ENCODE data around the gene KRT84. TPM values are rescaled to one million over a fixed set of nuclear protein-coding genes. Genes with fewer than 3 reads are reported as not detected.

The KRT84 gene
- total and polyA plus RNA-seq, 5 donors from 2014 or later, result not detected

- Histone ChIP-seq H3K4me3 (ENCODE audit: low read depth, low read length) (no peak overlapping the region), H3K27ac (ENCODE audit: insufficient read depth, low read length, poor library complexity, severe bottlenecking) (no peak overlapping the region), H3K4me1 (ENCODE audit: control insufficient read depth, insufficient read depth, low read length, poor library complexity, severe bottlenecking) (no peaks in the 10 kb centered on the region), H3K36me3 (ENCODE audit: control insufficient read depth, insufficient read depth, low read length) (no peaks in the 10 kb centered on the region), H3K27me3 (ENCODE audit: control insufficient read depth, insufficient read depth, low read length) (no peaks in the 10 kb centered on the region), H3K9me3 (ENCODE audit: control insufficient read depth in 2 of 2, low read length in 2 of 2) (peaks cover 0 to 6% of the 10 kb centered on the region in 2 experiments)
- Mint-ChIP-seq H3K36me3 (no peaks in the 10 kb centered on the region), H3K9me3 (peaks cover 0 to 2% (median 0%) of the 10 kb centered on the region in 7 donors), H3K4me1 (no peaks in the 10 kb centered on the region), H3K4me3 (no peak overlapping the region), H3K27ac (no peak overlapping the region), H3K27me3 (peaks cover 14% of the 10 kb centered on the region)
- no peak for ATAC-seq (ENCODE audit: low read depth in 2 of 2)
- DNase-seq, result no peak
Observed at GRCh38 chr12:52369211-52369610, 16.2 kb downstream of the KRT84 start.

GRCh38 chr12:52368508-52368907 lies 16.9 kb downstream of the KRT84 start:
- Mint-ChIP-seq H3K9me3 (peaks cover 0 to 2% (median 0%) of the 10 kb centered on the region in 7 donors), H3K27ac (no peak overlapping the region), H3K4me3 (no peak overlapping the region), H3K27me3 (peaks cover 14% of the 10 kb centered on the region), H3K36me3 (no peaks in the 10 kb centered on the region), H3K4me1 (no peaks in the 10 kb centered on the region)
- no peak for ATAC-seq (ENCODE audit: low read depth in 2 of 2)
- H3K27ac ChIP-seq (ENCODE audit: insufficient read depth, low read length, poor library complexity, severe bottlenecking), result no peak overlapping the region
- no peaks in the 10 kb centered on the region for H3K9me3 ChIP-seq (ENCODE audit: control insufficient read depth in 2 of 2, low read length in 2 of 2)
- no peaks in the 10 kb centered on the region for H3K27me3 ChIP-seq (ENCODE audit: control insufficient read depth, insufficient read depth, low read length)
- H3K36me3 ChIP-seq (ENCODE audit: control insufficient read depth, insufficient read depth, low read length), result no peaks in the 10 kb centered on the region
- no peak overlapping the region for H3K4me3 ChIP-seq (ENCODE audit: low read depth, low read length)
- no peaks in the 10 kb centered on the region for H3K4me1 ChIP-seq (ENCODE audit: control insufficient read depth, insufficient read depth, low read length, poor library complexity, severe bottlenecking)
- DNase-seq, result no peak

DNA sequence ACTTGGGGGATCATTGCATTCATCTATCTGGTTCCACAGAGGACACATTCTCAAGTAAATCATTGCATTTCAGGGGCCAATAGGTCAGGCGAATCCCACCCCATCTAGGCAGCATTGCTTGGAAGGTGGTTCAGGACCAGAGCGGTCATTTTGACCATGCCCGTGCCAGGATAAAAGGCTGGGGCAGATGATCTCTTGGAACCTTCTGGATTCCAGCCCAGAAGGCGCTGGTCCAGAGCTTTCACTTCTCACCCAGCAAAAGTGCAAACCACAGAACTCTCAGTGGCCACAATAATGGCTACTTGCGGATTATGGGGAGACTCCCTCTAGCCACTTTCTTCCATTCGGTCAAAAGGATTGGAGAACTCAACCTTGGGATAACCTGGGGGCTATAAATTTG lies 17.6 kb downstream of the KRT84 start:
- H3K27me3 Mint-ChIP-seq, result peaks cover 14% of the 10 kb centered on the region
- H3K27ac Mint-ChIP-seq, result no peak overlapping the region

DNA sequence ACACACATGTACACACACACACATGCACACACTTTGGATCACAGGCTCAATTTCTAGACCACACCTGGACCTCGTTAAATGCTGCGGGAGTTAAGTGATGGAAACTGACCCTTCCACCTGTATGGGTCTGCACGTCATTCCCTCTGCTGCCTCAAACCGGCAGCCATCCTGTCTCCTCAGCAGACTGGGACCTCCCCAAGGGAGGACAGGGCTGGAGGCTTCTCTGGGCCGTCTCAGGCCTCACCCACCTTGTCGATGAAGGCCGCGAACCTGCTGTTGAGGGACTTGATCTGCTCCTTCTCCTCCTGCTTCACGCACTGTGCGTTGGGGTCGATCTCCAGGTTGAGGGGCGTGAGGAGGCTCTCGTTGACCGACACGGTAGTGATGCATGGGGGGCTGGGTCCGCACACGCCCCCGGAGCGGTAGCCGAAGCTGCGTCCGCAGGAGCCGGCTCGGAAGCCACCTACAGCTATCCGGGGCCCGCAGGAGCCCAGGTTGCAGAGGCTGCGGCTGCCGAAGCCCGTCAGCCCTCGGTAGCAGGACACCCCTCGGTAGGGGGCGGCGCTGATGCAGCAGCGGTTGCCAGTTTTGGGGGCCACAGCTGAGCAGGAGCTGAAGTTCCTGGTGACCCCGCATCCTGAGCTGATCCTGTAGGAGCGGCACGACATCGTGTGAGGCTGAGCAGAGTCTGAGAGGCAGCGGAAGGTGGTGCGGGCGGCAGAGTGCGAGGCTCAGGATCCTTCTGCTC lies 18.5 kb downstream of the KRT84 start, which contains the start of gene KRT85:
KRT85 (minus strand) TSS at position 744 of the 748 bp plus-strand sequence; CDS start at position 668, 76 bp downstream.
- H3K9me3 ChIP-seq (ENCODE audit: control insufficient read depth in 2 of 2, low read length in 2 of 2), result no peaks in the 10 kb centered on the region
- no peak within 1 kb of the TSS for H3K4me3 Mint-ChIP-seq
- H3K9me3 Mint-ChIP-seq, result peaks cover 0 to 2% (median 0%) of the 10 kb centered on the region in 7 donors
- no peaks in the 10 kb centered on the region for H3K36me3 ChIP-seq (ENCODE audit: control insufficient read depth, insufficient read depth, low read length)
- H3K27me3 Mint-ChIP-seq, result peaks cover 12% of the 10 kb centered on the region
- no peak within 1 kb of the TSS for H3K27ac ChIP-seq (ENCODE audit: insufficient read depth, low read length, poor library complexity, severe bottlenecking)
- DNase-seq (no peak), ATAC-seq (ENCODE audit: low read depth in 2 of 2) (no peak)
- H3K4me3 ChIP-seq (ENCODE audit: low read depth, low read length), result no peak within 1 kb of the TSS
- H3K36me3 Mint-ChIP-seq, result no peaks in the 10 kb centered on the region
- no peak within 1 kb of the TSS for H3K27ac Mint-ChIP-seq
- no peaks in the 10 kb centered on the region for H3K27me3 ChIP-seq (ENCODE audit: control insufficient read depth, insufficient read depth, low read length)
- H3K4me1 ChIP-seq (ENCODE audit: control insufficient read depth, insufficient read depth, low read length, poor library complexity, severe bottlenecking), result no peaks in the 10 kb centered on the region
- no peaks in the 10 kb centered on the region for H3K4me1 Mint-ChIP-seq

More for the DNA sequence above, 17.6 kb downstream of the KRT84 start:
- H3K9me3 ChIP-seq (ENCODE audit: control insufficient read depth in 2 of 2, low read length in 2 of 2), result no peaks in the 10 kb centered on the region
- no peaks in the 10 kb centered on the region for H3K27me3 ChIP-seq (ENCODE audit: control insufficient read depth, insufficient read depth, low read length)
- no peak for ATAC-seq (ENCODE audit: low read depth in 2 of 2)
- H3K27ac ChIP-seq (ENCODE audit: insufficient read depth, low read length, poor library complexity, severe bottlenecking), result no peak overlapping the region
- no peaks in the 10 kb centered on the region for H3K36me3 ChIP-seq (ENCODE audit: control insufficient read depth, insufficient read depth, low read length)
- Mint-ChIP-seq H3K4me3 (no peak overlapping the region), H3K36me3 (no peaks in the 10 kb centered on the region), H3K9me3 (peaks cover 0 to 2% (median 0%) of the 10 kb centered on the region in 7 donors), H3K4me1 (no peaks in the 10 kb centered on the region)
- no peak for DNase-seq
- H3K4me1 ChIP-seq (ENCODE audit: control insufficient read depth, insufficient read depth, low read length, poor library complexity, severe bottlenecking), result no peaks in the 10 kb centered on the region
- no peak overlapping the region for H3K4me3 ChIP-seq (ENCODE audit: low read depth, low read length)

DNA sequence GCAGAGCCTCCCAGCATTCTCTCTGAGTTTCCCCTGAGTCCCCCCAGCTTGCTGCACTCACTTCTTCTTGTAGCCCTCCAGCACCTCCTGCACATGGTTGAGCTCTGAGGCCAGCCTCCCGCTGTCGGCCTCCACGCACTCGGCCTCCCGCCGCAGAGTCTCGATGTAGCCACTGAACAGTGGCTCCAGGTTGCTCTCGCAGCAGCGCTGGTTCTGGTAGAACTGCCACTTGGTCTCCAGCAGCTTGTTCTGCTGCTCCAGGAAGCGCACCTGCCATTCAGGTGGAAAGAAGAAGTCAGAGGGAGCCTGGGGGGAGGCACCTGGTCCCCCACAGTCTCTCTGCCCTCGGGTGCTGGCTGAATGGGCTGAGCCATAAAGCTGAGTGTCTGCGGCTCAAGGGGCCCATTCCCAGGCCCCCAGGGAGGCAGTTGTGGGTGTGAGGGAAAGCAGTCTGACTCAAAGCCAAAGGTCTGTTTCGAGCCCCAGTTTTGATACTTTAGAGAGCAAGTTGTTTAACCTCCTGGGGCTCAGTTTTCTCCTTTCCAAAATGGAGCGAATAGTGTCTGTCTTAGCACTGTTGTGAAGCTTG lies 20.5 kb downstream of the KRT84 start:
- no peak overlapping the region for H3K27ac ChIP-seq (ENCODE audit: insufficient read depth, low read length, poor library complexity, severe bottlenecking)
- no peak for DNase-seq

DNA sequence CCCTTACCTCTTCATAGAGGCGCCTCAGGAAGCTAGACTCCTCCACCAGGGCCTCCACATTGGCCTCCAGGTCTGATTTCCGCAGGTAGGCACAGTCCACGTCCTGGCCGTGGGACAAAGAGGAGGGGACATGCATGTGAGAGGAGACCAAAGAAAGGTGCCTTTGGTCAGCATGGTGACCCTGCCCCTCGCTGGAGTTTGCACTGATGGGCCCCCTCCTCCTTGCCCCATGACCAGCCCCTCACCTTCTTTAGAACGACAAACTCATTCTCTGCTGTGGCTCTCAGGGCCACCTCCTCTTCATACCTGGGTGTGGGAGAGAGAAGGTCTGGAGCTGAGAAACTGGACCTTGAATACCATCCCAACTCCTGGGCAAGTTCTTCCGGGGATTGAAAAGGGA lies 21.4 kb downstream of the KRT84 start:
- H3K27ac ChIP-seq (ENCODE audit: insufficient read depth, low read length, poor library complexity, severe bottlenecking), result no peak overlapping the region
- no peaks in the 10 kb centered on the region for H3K27me3 ChIP-seq (ENCODE audit: control insufficient read depth, insufficient read depth, low read length)
- Mint-ChIP-seq H3K27me3 (peaks cover 10% of the 10 kb centered on the region), H3K27ac (no peak overlapping the region), H3K4me3 (no peak overlapping the region), H3K36me3 (no peaks in the 10 kb centered on the region), H3K9me3 (peaks cover 0 to 2% (median 0%) of the 10 kb centered on the region in 7 donors), H3K4me1 (peaks cover 0 to 6% (median 4%) of the 10 kb centered on the region in 4 donors)
- ATAC-seq (ENCODE audit: low read depth in 2 of 2) (no peak), DNase-seq (no peak)
- no peak overlapping the region for H3K4me3 ChIP-seq (ENCODE audit: low read depth, low read length)
- peaks cover 8% of the 10 kb centered on the region for H3K4me1 ChIP-seq (ENCODE audit: control insufficient read depth, insufficient read depth, low read length, poor library complexity, severe bottlenecking)
- H3K9me3 ChIP-seq (ENCODE audit: control insufficient read depth in 2 of 2, low read length in 2 of 2), result no peaks in the 10 kb centered on the region
- no peaks in the 10 kb centered on the region for H3K36me3 ChIP-seq (ENCODE audit: control insufficient read depth, insufficient read depth, low read length)

More for the DNA sequence above, 20.5 kb downstream of the KRT84 start:
- no peak overlapping the region for H3K27ac Mint-ChIP-seq
- H3K36me3 ChIP-seq (ENCODE audit: control insufficient read depth, insufficient read depth, low read length), result no peaks in the 10 kb centered on the region
- peaks cover 10% of the 10 kb centered on the region for H3K27me3 Mint-ChIP-seq
- H3K9me3 Mint-ChIP-seq, result peaks cover 0 to 2% (median 0%) of the 10 kb centered on the region in 7 donors
- H3K27me3 ChIP-seq (ENCODE audit: control insufficient read depth, insufficient read depth, low read length), result no peaks in the 10 kb centered on the region
- no peaks in the 10 kb centered on the region for H3K36me3 Mint-ChIP-seq
- H3K9me3 ChIP-seq (ENCODE audit: control insufficient read depth in 2 of 2, low read length in 2 of 2), result no peaks in the 10 kb centered on the region
- H3K4me1 ChIP-seq (ENCODE audit: control insufficient read depth, insufficient read depth, low read length, poor library complexity, severe bottlenecking), result no peaks in the 10 kb centered on the region
- no peak overlapping the region for H3K4me3 ChIP-seq (ENCODE audit: low read depth, low read length)
- no peak overlapping the region for H3K4me3 Mint-ChIP-seq
- ATAC-seq (ENCODE audit: low read depth in 2 of 2), result no peak
- H3K4me1 Mint-ChIP-seq, result peaks cover 0 to 5% (median 0%) of the 10 kb centered on the region in 4 donors

GRCh38 chr12:52363111-52363679 lies 22.3 kb downstream of the KRT84 start:
- Histone ChIP-seq H3K36me3 (ENCODE audit: control insufficient read depth, insufficient read depth, low read length) (no peaks in the 10 kb centered on the region), H3K4me3 (ENCODE audit: low read depth, low read length) (no peak overlapping the region), H3K27me3 (ENCODE audit: control insufficient read depth, insufficient read depth, low read length) (no peaks in the 10 kb centered on the region), H3K27ac (ENCODE audit: insufficient read depth, low read length, poor library complexity, severe bottlenecking) (no peak overlapping the region), H3K9me3 (ENCODE audit: control insufficient read depth in 2 of 2, low read length in 2 of 2) (no peaks in the 10 kb centered on the region), H3K4me1 (ENCODE audit: control insufficient read depth, insufficient read depth, low read length, poor library complexity, severe bottlenecking) (peaks cover 15% of the 10 kb centered on the region)
- H3K27ac Mint-ChIP-seq, result no peak overlapping the region
- no peaks in the 10 kb centered on the region for H3K9me3 Mint-ChIP-seq
- H3K4me3 Mint-ChIP-seq, result no peak overlapping the region
- no peaks in the 10 kb centered on the region for H3K36me3 Mint-ChIP-seq
- no peak for ATAC-seq (ENCODE audit: low read depth in 2 of 2)
- DNase-seq, result no peak
- peaks cover 6 to 15% (median 11%) of the 10 kb centered on the region in 4 donors for H3K4me1 Mint-ChIP-seq
- H3K27me3 Mint-ChIP-seq, result peaks cover 5% of the 10 kb centered on the region
